Panc1 (cell line): ENCODE results near the gene SUPT20HL1.

Experiments
- CTCF ChIP-seq: fragments of 450-650 bp; IDR thresholded peaks from 2 replicates; pipeline ENCODE4 v1.5.1; 2017; ENCODE audit warnings: mild to moderate bottlenecking
- POLR2AphosphoS5 ChIP-seq: IDR thresholded peaks from 2 replicates; pipeline ENCODE4 v1.6.1; 2012; ENCODE audit warnings: mild to moderate bottlenecking, low read depth, low read length, moderate library complexity
- SIN3A ChIP-seq: IDR thresholded peaks from 2 replicates; pipeline ENCODE4 v1.6.1; 2012; ENCODE audit warnings: low read depth, mild to moderate bottlenecking, low read length, moderate library complexity, borderline replicate concordance; ENCODE audit not compliant: insufficient read depth

DNA sequence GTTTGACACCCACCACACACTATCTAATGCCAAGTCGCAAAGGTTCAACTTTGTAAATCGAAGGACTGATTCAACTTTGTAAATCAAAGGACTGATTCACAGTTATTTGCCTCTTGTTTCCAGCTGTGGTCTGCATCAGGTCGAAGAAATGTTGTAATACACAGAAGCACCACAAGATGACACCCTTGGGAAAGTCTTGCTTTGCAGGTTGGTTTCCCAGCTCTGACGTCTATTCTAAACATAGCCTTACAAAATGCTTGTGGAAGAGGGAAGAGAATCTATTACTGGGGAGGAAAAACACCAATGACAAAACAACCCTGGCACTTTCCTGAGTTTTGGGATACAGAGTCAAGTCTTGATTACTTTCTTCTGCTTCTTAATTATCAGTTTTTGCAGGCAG lies 35.3 kb downstream of the SUPT20HL1 start:
- TF ChIP-seq CTCF (peak; percentile 73), POLR2AphosphoS5 (no peak), SIN3A (no peak)
